HepG2 (cell line): ENCODE data around the gene CACNA1H. TPM values are rescaled to one million over a fixed set of nuclear protein-coding genes. Genes with fewer than 3 reads are reported as not detected.

Experiments
- ATAC-seq: fragments of 200-7000 bp; cut with Tn5 transposase; 3 replicates; pipeline ENCODE4 v1.9.1; 2020; ENCODE audit warnings: mild to moderate bottlenecking, moderate library complexity
- BruUV-seq: library from RNA; stranded (reverse); fragments of 400-500 nt; replicated peaks from 2 replicates; lab custom pipeline; 2021; lab: Mats Ljungman, UMichigan
- CTCF ChIA-PET: fragments of 300-600 bp; formaldehyde crosslinking; extraction: SDS; loops from one replicate; lab custom pipeline; 2021; ENCODE audit warnings: low total read pairs, inconsistent platforms, low intra/inter-chr PET ratio; lab: Yijun Ruan, JAX
- POLR2A ChIA-PET: fragments of 350-600 bp; sonication (Branson Sonifier 250); formaldehyde crosslinking; loops from one replicate; lab custom pipeline; 2020; ENCODE audit warnings: antibody characterized with exemption, inconsistent platforms; lab: Yijun Ruan, JAX
- DNase-seq: peaks from one replicate; pipeline ENCODE4 v3.0.0-alpha.2; 2015; ENCODE audit warnings: low spot score
- FAIRE-seq: peaks from 3 replicates; lab custom pipeline; 2011; peaks lifted over from hg19 to GRCh38; lab: Jason Lieb, UNC
- H2AFZ ChIP-seq: one replicate; pipeline ENCODE4 v1.6.1; 2011; ENCODE audit warnings: low read length, inconsistent platforms
- H3K27ac ChIP-seq: fragments of 300-600 bp; 3 replicates; pipeline ENCODE4 v1.8.0; 2011; ENCODE audit warnings: mixed run types, mild to moderate bottlenecking, mixed read lengths, low read length, inconsistent platforms; ENCODE audit not compliant: insufficient read depth; ENCODE audit errors: extremely low read length
- H3K27me3 ChIP-seq, 2 experiments: fragments of 200-600 bp in 1 of 2; 2 replicates in 1 of 2; 3 replicates in 1 of 2; pipeline versions ENCODE4 v1.6.0 to v1.8.0; 2011; ENCODE audit warnings: low read length in 2 of 2, mild to moderate bottlenecking in 2 of 2, moderate library complexity in 2 of 2, inconsistent platforms in 1 of 2; ENCODE audit not compliant: insufficient read depth in 2 of 2, control insufficient read depth in 1 of 2
- H3K36me3 ChIP-seq, 2 experiments: fragments of 200-600 bp in 1 of 2; replicated peaks in 1 of 2; 2 replicates in 1 of 2; 3 replicates in 1 of 2; pipeline versions ENCODE4 v1.5.1 to v1.8.0; 2011; ENCODE audit warnings: low read length in 2 of 2, inconsistent platforms in 1 of 2; ENCODE audit not compliant: insufficient read depth in 2 of 2, control insufficient read depth in 1 of 2
- H3K4me1 ChIP-seq: 2 replicates; pipeline ENCODE4 v1.5.1; 2012; ENCODE audit warnings: low read length, inconsistent platforms; ENCODE audit not compliant: insufficient read depth
- H3K4me2 ChIP-seq: 2 replicates; pipeline ENCODE4 v1.6.0; 2011; ENCODE audit warnings: low read depth, low read length, inconsistent platforms
- H3K4me3 ChIP-seq, 3 experiments: fragments of 200-600 bp in 1 of 3; sonication (generic), shearing (Covaris generic) in 1 of 3; replicated peaks in 1 of 3; 2 replicates each; pipeline ENCODE4 v1.5.1; 2011 to 2016; ENCODE audit warnings: low read length in 3 of 3, inconsistent platforms in 2 of 3, low read depth in 2 of 3, mild to moderate bottlenecking in 2 of 3, control low read depth in 1 of 3, mixed read lengths in 1 of 3; ENCODE audit not compliant: insufficient read depth in 1 of 3
- H3K79me2 ChIP-seq: one replicate; pipeline ENCODE4 v1.6.1; 2011; ENCODE audit warnings: low read length, inconsistent platforms; ENCODE audit not compliant: insufficient read depth
- H3K9ac ChIP-seq: 2 replicates; pipeline ENCODE4 v1.6.0; 2011; ENCODE audit warnings: mild to moderate bottlenecking, low read depth, low read length, inconsistent platforms; ENCODE audit not compliant: insufficient read depth
- H3K9me3 ChIP-seq: 2 replicates; pipeline ENCODE4 v1.5.1; 2012; ENCODE audit warnings: mild to moderate bottlenecking, low read length
- H4K20me1 ChIP-seq: 2 replicates; pipeline ENCODE4 v1.6.0; 2011; ENCODE audit warnings: inconsistent platforms, mild to moderate bottlenecking, low read length, moderate library complexity; ENCODE audit not compliant: insufficient read depth
- FOSL2 ChIP-seq: sonication (generic); formaldehyde crosslinking; IDR thresholded peaks from 2 replicates; pipeline ENCODE4 v1.4.0; 2020; ENCODE audit warnings: missing genetic modification reagents
- MLLT10 ChIP-seq: sonication (generic); formaldehyde crosslinking; IDR thresholded peaks from 2 replicates; pipeline ENCODE4 v1.4.0; 2020; ENCODE audit warnings: missing genetic modification reagents
- PLRG1 ChIP-seq: fragments of 450-650 bp; conservative IDR thresholded peaks from 2 replicates; pipeline ENCODE4 v1.6.1; 2016
- RORA ChIP-seq: sonication (generic); formaldehyde crosslinking; IDR thresholded peaks from 2 replicates; pipeline ENCODE4 v1.5.0; 2020; ENCODE audit warnings: mild to moderate bottlenecking, missing genetic modification reagents, moderate library complexity
- TEAD3 ChIP-seq: optimal IDR thresholded peaks from 2 replicates; pipeline ENCODE3; 2016; ENCODE audit warnings: borderline replicate concordance
- ZFP41 ChIP-seq: sonication (generic); formaldehyde crosslinking; IDR thresholded peaks from 2 replicates; pipeline ENCODE4 v1.4.0; 2020; ENCODE audit warnings: mild to moderate bottlenecking, missing genetic modification reagents, borderline replicate concordance
- ZNF121 ChIP-seq: sonication (generic); formaldehyde crosslinking; IDR thresholded peaks from 2 replicates; pipeline ENCODE4 v1.5.0; 2020; ENCODE audit warnings: mild to moderate bottlenecking, missing genetic modification reagents
- ZNF138 ChIP-seq: sonication (generic); formaldehyde crosslinking; IDR thresholded peaks from 2 replicates; pipeline ENCODE4 v1.5.0; 2020; ENCODE audit warnings: mild to moderate bottlenecking, low read depth, missing genetic modification reagents
- ZNF3 ChIP-seq: IDR thresholded peaks from 2 replicates; pipeline ENCODE4 v1.7.0; 2017; ENCODE audit warnings: inconsistent platforms
- ZNF550 ChIP-seq: sonication (generic); formaldehyde crosslinking; IDR thresholded peaks from 2 replicates; pipeline ENCODE4 v1.4.0; 2020; ENCODE audit warnings: mild to moderate bottlenecking, missing genetic modification reagents, borderline replicate concordance
- ZNF883 ChIP-seq: sonication (generic); formaldehyde crosslinking; IDR thresholded peaks from 2 replicates; pipeline ENCODE4 v1.5.1; 2020; ENCODE audit warnings: mild to moderate bottlenecking, missing genetic modification reagents; ENCODE audit errors: not compliant biosample characterization
- WGBS: methylation state at CpG from one replicate; pipeline ENCODE4 v1.1.6; 2017; ENCODE audit warnings: low lambda C conversion rate; 5-methylcytosine and 5-hydroxymethylcytosine counted together
- in situ Hi-C: cut with HindIII; loops from 2 replicates; pipeline ENCODE4 v1.10.0; 2017; ENCODE audit warnings: low pct_unique_long_range_greater_than_20kb; ENCODE audit not compliant: extremely low pct_ligation_motif_present
- intact Hi-C: fragments of 100-400 bp; cut with micrococcal nuclease; formaldehyde crosslinking; loops from one replicate; pipeline ENCODE4 v1.10.0; 2022; ENCODE audit not compliant: unreplicated experiment
- polyA plus RNA-seq, 8 experiments: library from polyadenylated mRNA; depleted of rRNA in 3 of 8; stranded (reverse) in 7 of 8; unstranded in 1 of 8; fragments of >200 nt; fragmentation: Illumina TruSeq in 4 of 8; extraction: Trizol in 4 of 8; gene quantifications; 2 replicates each; pipeline versions ENCODE4 v1.2.1 to v1.2.3, GENCODE V29; 2011 to 2016; ENCODE audit warnings: low read depth in 4 of 8, missing spikeins in 1 of 8, mixed read lengths in 1 of 8; ENCODE audit not compliant: insufficient read depth in 1 of 8
- total RNA-seq, 5 experiments: library from RNA; depleted of rRNA; stranded (reverse); fragments of >200 nt; fragmentation: Illumina TruSeq; extraction: Trizol; gene quantifications; 2 replicates each; pipeline ENCODE4 v1.2.3, GENCODE V29; 2016; ENCODE audit warnings: low read depth in 1 of 5
- TF ChIP-seq, protein P1 (sequence below): sonication (generic); formaldehyde crosslinking; IDR thresholded peaks from 2 replicates; pipeline ENCODE4 v1.9.0; 2021; ENCODE audit warnings: missing genetic modification reagents, borderline replicate concordance

Gene CACNA1H
- total and polyA plus RNA-seq, 2 of the 13 experiments (the other 11 are each of a cell fraction or from before 2014, with no cell fraction given): 0.40 to 1.8 TPM

DNA sequence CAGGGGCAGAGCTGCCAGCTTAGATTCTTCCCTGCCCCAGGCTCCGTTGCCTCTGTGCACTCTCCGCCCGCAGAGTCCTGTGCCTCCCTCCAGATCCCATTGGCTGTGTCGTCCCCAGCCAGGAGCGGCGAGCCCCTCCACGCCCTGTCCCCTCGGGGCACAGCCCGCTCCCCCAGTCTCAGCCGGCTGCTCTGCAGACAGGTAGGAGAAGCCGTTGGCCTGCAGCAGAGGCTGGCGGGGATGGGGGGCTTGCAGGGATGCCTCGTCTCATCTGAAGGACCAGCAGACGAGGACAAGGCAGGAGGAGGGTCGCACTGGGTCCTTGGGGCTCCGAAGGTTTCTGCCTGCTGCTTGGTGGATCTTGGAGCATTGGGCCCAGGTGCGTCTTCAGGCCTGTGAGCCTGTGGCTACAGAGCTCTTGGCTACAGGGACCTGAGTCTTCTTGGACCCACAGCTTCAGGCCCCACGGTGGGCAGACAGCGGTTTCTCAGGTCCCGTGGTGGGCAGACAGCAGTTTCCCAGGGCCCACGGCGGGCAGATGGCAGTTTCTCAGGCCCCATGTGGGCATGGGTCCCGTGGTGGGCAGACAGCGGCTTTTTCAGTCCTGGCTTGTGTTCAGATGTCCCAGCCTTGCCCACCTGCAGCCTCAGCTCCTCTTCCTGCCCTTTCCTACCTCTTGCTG, 66.2 kb downstream of the CACNA1H start:
- Histone ChIP-seq H3K4me1 (no peaks in the 10 kb centered on the region), H3K4me2 (no peak overlapping the region), H3K79me2 (no peaks in the 10 kb centered on the region), H4K20me1 (no peaks in the 10 kb centered on the region), H3K27ac (no peak overlapping the region), H3K36me3 (no peaks in the 10 kb centered on the region; a peak in 1 of 5 replicates), H3K4me3 (no peak overlapping the region), H3K27me3 (peaks cover 0 to 26% of the 10 kb centered on the region in 2 experiments; a peak in 3 of 5 replicates), H3K9me3 (no peaks in the 10 kb centered on the region), H2AFZ (no peak overlapping the region), H3K9ac (no peak overlapping the region)
- in situ Hi-C loops (loop anchor here (25.0 kb wide), 1 partner anchor 407 kb away; the partner anchor contains the start of gene GNG13), intact Hi-C loops (no loop called here)
- ATAC-seq (no peak), DNase-seq (no peak), FAIRE-seq (no peak)
- no peak for TF ChIP-seq ZNF121 (CRISPR knock-in tag)
- TF ChIP-seq MLLT10: no peak
- TF ChIP-seq ZNF550 (CRISPR knock-in tag): no peak
- TF ChIP-seq ZNF138 (CRISPR knock-in tag): no peak
- TF ChIP-seq FOSL2 (CRISPR knock-in tag): no peak
- no peak for TF ChIP-seq TEAD3 (CRISPR knock-in tag)
- TF ChIP-seq PLRG1: no peak
- TF ChIP-seq ZNF883: no peak
- no peak for TF ChIP-seq ZNF3 (CRISPR knock-in tag)
- TF ChIP-seq RORA (CRISPR knock-in tag): no peak
- TF ChIP-seq ZFP41: no peak
- TF ChIP-seq, protein P1, sequence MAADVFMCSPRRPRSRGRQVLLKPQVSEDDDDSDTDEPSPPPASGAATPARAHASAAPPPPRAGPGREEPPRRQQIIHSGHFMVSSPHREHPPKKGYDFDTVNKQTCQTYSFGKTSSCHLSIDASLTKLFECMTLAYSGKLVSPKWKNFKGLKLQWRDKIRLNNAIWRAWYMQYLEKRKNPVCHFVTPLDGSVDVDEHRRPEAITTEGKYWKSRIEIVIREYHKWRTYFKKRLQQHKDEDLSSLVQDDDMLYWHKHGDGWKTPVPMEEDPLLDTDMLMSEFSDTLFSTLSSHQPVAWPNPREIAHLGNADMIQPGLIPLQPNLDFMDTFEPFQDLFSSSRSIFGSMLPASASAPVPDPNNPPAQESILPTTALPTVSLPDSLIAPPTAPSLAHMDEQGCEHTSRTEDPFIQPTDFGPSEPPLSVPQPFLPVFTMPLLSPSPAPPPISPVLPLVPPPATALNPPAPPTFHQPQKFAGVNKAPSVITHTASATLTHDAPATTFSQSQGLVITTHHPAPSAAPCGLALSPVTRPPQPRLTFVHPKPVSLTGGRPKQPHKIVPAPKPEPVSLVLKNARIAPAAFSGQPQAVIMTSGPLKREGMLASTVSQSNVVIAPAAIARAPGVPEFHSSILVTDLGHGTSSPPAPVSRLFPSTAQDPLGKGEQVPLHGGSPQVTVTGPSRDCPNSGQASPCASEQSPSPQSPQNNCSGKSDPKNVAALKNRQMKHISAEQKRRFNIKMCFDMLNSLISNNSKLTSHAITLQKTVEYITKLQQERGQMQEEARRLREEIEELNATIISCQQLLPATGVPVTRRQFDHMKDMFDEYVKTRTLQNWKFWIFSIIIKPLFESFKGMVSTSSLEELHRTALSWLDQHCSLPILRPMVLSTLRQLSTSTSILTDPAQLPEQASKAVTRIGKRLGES (CRISPR knock-in tag): no peak
- ChIA-PET CTCF (no interaction called here), POLR2A (no interaction called here)
- BruUV-seq: no TSS peak
- WGBS: 78% methylated on average over 4 of the region's 24 CpGs
